BE2C (cell line): ENCODE data around the gene USP35.

ENCODE experiments used
- DNase-seq: peaks from one replicate; pipeline ENCODE4 v3.0.0-alpha.2; 2020
- H3K27me3 ChIP-seq: fragments of 250-450 bp; sonication (Bioruptor Pico); 2 replicates; pipeline ENCODE4 v1.5.1; 2020; ENCODE audit warnings: mild to moderate bottlenecking
- H3K36me3 ChIP-seq: fragments of 250-450 bp; sonication (Bioruptor Pico); 2 replicates; pipeline ENCODE4 v1.5.1; 2020; ENCODE audit warnings: mild to moderate bottlenecking
- H3K4me1 ChIP-seq: fragments of 250-450 bp; sonication (Bioruptor Pico); 2 replicates; pipeline ENCODE4 v1.5.1; 2020
- H3K4me3 ChIP-seq: 2 replicates; pipeline ENCODE4 v1.5.1; 2011; ENCODE audit warnings: low read depth, low read length
- H3K9me3 ChIP-seq: fragments of 250-450 bp; sonication (Bioruptor Pico); 2 replicates; pipeline ENCODE4 v1.5.1; 2020
- TF ChIP-seq, protein P1 (sequence below): IDR thresholded peaks from 2 replicates; pipeline ENCODE4 v1.5.1; 2012; ENCODE audit warnings: mild to moderate bottlenecking, low read depth, low read length

USP35 gene

DNA sequence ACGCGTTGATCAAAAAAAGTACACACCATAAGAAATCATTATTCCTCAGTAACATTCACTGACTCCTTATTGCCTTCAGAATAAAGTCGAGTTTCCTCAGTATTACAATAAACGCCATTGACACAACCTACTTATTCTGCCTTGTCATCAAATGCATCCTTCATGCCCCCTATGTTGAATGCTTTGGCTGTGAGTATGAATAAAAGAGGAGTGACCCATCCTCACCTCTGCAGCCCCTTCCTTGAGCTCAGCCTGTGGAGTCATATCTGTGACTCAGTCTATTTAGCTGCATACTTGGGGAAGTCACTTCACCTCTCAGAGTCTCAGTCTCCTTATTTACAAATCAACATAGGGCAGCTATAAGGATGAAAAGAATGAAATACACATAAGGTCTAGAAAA lies 65.1 kb downstream of the USP35 start:
- no peaks in the 10 kb centered on the region for H3K9me3 ChIP-seq
- TF ChIP-seq, protein P1, sequence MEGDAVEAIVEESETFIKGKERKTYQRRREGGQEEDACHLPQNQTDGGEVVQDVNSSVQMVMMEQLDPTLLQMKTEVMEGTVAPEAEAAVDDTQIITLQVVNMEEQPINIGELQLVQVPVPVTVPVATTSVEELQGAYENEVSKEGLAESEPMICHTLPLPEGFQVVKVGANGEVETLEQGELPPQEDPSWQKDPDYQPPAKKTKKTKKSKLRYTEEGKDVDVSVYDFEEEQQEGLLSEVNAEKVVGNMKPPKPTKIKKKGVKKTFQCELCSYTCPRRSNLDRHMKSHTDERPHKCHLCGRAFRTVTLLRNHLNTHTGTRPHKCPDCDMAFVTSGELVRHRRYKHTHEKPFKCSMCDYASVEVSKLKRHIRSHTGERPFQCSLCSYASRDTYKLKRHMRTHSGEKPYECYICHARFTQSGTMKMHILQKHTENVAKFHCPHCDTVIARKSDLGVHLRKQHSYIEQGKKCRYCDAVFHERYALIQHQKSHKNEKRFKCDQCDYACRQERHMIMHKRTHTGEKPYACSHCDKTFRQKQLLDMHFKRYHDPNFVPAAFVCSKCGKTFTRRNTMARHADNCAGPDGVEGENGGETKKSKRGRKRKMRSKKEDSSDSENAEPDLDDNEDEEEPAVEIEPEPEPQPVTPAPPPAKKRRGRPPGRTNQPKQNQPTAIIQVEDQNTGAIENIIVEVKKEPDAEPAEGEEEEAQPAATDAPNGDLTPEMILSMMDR = no peak
- no peaks in the 10 kb centered on the region for H3K27me3 ChIP-seq
- peaks cover 6% of the 10 kb centered on the region; the same call in 1 of the 2 replicates for H3K36me3 ChIP-seq
- H3K4me1 ChIP-seq = no peaks in the 10 kb centered on the region
- DNase-seq = no peak
- no peak overlapping the region for H3K4me3 ChIP-seq

DNA sequence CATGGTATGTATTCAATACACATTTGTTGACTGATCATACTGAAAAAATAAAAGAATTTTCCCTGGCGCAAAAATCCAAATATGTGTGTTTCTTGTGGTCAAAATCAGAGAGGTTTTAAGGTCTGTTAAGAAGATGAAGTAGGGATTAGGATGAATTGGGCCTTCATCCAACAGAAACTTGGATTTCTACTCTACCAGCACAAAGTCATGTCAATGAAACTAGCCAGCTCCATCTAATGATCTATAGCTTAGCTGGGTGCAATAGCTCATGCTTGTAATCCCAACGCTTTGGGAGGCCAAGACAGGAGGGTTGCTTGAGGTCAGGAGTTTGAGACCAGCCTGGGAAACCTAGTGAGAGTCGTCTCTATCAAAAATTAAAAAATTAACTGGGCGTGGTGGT lies 65.5 kb downstream of the USP35 start:
- no peak for DNase-seq
- TF ChIP-seq, protein P1 = no peak
- no peaks in the 10 kb centered on the region for H3K4me1 ChIP-seq
- no peaks in the 10 kb centered on the region for H3K27me3 ChIP-seq
- no peak overlapping the region for H3K4me3 ChIP-seq
- H3K9me3 ChIP-seq = no peaks in the 10 kb centered on the region
- peaks cover 5% of the 10 kb centered on the region; the same call in 1 of the 2 replicates for H3K36me3 ChIP-seq

DNA sequence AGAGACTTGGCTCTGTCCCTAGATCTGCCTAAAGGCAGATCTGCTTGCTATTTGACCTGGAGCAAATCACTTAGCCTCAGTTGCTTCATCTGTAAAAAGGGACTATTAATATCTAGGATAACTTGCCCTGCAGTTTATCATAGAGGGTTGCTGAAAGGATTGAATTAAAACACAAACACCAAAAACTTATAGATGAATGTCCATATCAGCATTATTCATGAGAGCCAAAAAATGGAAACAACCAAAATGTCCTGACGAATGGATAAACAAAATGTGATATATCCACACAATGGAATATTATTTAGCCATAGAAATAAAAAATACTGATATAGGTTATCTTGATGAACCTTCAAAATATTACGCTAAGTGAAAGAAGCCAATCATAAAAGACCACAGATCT lies 67.2 kb downstream of the USP35 start:
- no peaks in the 10 kb centered on the region for H3K4me1 ChIP-seq
- DNase-seq = no peak
- H3K9me3 ChIP-seq = no peaks in the 10 kb centered on the region
- H3K36me3 ChIP-seq = no peaks in the 10 kb centered on the region
- no peak overlapping the region for H3K4me3 ChIP-seq
- no peaks in the 10 kb centered on the region for H3K27me3 ChIP-seq
- TF ChIP-seq, protein P1 = no peak

DNA sequence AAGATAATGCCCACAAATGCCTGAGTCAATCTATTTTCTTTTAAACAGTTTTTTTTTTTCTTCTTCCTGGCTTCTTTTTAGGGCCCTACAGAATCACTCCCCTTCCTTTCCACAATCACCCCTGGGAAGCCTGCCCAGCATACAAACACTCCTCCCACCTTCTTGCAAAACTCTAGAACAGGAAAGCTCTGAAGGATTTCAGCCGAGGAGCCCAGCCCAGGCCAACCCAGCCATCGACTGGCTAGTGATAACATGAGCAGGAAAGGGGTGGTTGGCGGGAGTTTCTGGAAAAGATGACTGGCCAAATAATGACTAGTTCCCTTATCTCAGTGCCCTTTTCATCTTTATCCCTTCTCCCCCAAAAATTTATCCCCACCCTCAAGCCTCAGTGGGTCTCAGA lies 68.2 kb downstream of the USP35 start:
- Histone ChIP-seq H3K4me3 (no peak overlapping the region), H3K9me3 (no peaks in the 10 kb centered on the region), H3K4me1 (no peaks in the 10 kb centered on the region), H3K27me3 (no peaks in the 10 kb centered on the region), H3K36me3 (no peaks in the 10 kb centered on the region)
- DNase-seq = no peak
- TF ChIP-seq, protein P1 = no peak

DNA sequence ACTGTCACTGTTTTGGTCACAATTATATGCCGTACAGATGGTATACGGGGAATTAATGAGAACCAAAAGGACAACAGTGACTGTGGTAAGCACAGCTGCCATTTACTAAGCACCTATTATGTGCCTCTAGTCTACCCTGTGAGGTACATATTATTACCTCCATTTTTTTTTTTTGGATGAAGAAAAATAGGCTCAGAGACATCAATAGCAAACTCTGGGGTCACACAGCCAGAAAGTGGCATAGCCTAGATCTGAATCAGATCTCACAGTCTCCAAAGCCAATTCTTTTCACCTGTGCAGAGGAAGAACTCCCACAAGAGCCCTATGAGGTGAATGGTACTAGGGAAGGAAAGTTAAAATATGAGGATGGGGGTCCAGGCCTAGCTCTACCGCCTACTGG lies 68.9 kb downstream of the USP35 start:
- Histone ChIP-seq H3K27me3 (no peaks in the 10 kb centered on the region), H3K4me1 (no peaks in the 10 kb centered on the region), H3K4me3 (no peak overlapping the region), H3K36me3 (no peaks in the 10 kb centered on the region), H3K9me3 (no peaks in the 10 kb centered on the region)
- no peak for DNase-seq
- TF ChIP-seq, protein P1 = no peak

DNA sequence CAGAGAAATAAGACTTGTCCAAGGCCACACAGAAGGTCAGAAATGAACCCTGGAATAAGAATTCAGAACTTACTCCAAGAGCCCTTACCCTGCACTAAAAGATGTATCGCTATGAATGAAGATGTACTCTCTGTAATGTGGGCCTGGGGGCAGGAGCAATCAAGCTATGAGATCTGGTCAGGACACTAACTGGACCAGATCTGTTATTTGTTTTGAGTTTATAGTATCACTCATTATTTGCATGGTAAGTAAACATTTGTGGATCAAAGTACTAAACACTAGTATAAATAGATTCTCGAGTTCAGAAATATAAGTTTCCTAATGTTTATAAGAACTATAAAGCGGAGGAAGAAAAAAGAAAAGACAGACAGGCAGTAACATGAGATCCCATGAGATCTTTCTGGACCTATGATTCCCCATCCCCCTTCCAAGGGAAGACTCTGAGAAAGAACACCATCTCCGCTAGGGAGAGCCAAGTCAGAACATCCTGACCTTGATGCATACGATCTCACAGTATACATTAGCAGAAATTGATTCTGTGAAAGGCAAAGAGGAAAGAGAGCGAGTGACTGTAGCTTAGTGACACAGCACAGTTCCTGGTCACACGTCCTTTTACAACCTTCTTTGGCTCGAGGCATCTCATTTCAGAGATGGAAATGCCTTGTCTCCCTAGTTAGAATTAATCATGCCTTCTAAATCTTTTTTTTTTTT lies 71.2 kb downstream of the USP35 start:
- no peak for DNase-seq
- no peaks in the 10 kb centered on the region for H3K4me1 ChIP-seq
- no peaks in the 10 kb centered on the region for H3K36me3 ChIP-seq

More for the DNA sequence above, 71.2 kb downstream of the USP35 start:
- H3K9me3 ChIP-seq = no peaks in the 10 kb centered on the region
- H3K4me3 ChIP-seq = no peak overlapping the region
- H3K27me3 ChIP-seq = no peaks in the 10 kb centered on the region
- TF ChIP-seq, protein P1 = no peak
